Measurements from ENCODE around the gene MYO1F. TPM values are rescaled to one million over a fixed set of nuclear protein-coding genes. Genes with fewer than 3 reads are reported as not detected.

Gene MYO1F
- total RNA-seq, 2 experiments from 2014 or later: 306 to 332 TPM

DNA sequence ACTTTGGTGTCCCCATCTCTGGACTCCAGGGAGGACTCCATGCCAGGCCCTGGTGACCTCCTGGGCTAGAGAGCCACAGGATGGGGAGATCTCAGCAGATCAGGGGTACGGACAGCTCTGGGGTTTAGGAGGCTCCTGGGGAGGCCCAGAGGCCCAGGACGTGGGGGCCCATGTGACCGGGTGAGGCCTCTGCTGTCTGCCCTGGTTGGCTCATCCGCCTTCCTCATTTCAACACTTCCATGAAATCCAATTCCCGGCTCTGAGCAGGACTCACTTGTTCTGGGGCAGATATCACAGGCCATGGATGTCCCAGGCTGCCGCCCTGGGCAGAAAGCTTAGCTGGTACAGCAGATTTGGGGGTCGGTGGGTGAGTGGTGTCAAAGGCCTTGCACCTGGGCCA is 73.7 kb downstream of the MYO1F start:
- Mint-ChIP-seq H3K4me1 (peaks cover 16% of the 10 kb centered on the region), H3K27me3 (peaks cover 2% of the 10 kb centered on the region), H3K27ac (no peak overlapping the region), H3K36me3 (peaks cover 2% of the 10 kb centered on the region), H3K9me3 (no peaks in the 10 kb centered on the region), H3K4me3 (no peak overlapping the region)
- ATAC-seq (ENCODE audit: low read depth) (no peak), DNase-seq (no peak)
- POLR2A ChIA-PET: interaction anchor here (1.1 to 4.8 kb wide), 3 partner anchors 12 to 74 kb away, joined by 3 to 40 read pairs (median 4); partner anchors contain the start of genes MYO1F and ZNF414

GRCh38 chr19:8501981-8502380 is 75.3 kb downstream of the MYO1F start:
- Mint-ChIP-seq H3K27ac (no peak overlapping the region), H3K4me1 (peaks cover 16% of the 10 kb centered on the region), H3K36me3 (no peaks in the 10 kb centered on the region), H3K4me3 (no peak overlapping the region), H3K9me3 (no peaks in the 10 kb centered on the region), H3K27me3 (peaks cover 2% of the 10 kb centered on the region)
- POLR2A ChIA-PET: interaction anchor here (4.8 kb wide), 1 partner anchor 13 kb away, joined by 40 read pairs; the partner anchor contains the start of gene ZNF414
- ATAC-seq (ENCODE audit: low read depth) (no peak), DNase-seq (no peak)

- H3K4me1 Mint-ChIP-seq: peaks cover 16% of the 10 kb centered on the region
- H3K4me3 Mint-ChIP-seq: no peak overlapping the region
- peaks cover 2% of the 10 kb centered on the region for H3K27me3 Mint-ChIP-seq
- ATAC-seq (ENCODE audit: low read depth): no peak
- H3K9me3 Mint-ChIP-seq: no peaks in the 10 kb centered on the region
- DNase-seq: no peak
- no peak overlapping the region for H3K27ac Mint-ChIP-seq
- no peaks in the 10 kb centered on the region for H3K36me3 Mint-ChIP-seq
- POLR2A ChIA-PET: interaction anchor here (2.5 kb wide), 1 partner anchor 14 kb away, joined by 10 read pairs; no protein-coding TSS in a partner anchor
These were observed 75.7 kb downstream of the MYO1F start for GRCh38 chr19:8501516-8501915.

DNA sequence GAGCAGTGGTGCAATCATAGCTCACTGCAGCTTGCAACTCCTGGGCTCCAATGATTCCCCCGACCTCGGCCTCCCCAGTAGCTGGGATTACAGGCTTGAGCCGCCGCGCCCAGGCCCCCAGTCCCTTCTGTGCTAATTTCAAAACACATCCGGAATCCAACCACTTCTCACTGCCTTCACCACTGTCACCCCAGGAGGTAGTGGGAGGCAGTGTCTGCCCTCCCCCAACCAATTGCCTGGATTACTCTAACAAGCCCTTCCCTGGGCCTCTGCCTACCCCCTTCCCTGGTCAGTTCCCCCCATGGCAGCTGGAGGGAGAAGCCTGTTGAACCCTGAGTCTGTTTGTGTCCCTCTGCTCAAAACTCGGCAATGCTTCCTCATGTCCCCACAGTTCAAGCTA is 77.1 kb downstream of the MYO1F start:
- Mint-ChIP-seq H3K36me3 (no peaks in the 10 kb centered on the region), H3K4me3 (no peak overlapping the region), H3K27ac (peak overlapping the region; percentile 67), H3K4me1 (peaks cover 19% of the 10 kb centered on the region), H3K9me3 (no peaks in the 10 kb centered on the region), H3K27me3 (peaks cover 2% of the 10 kb centered on the region)
- POLR2A ChIA-PET: interaction anchor here (0.9 to 2.5 kb wide), 3 partner anchors 13 to 76 kb away, joined by 3 to 17 read pairs (median 10); partner anchors contain the start of gene ZNF414
- ATAC-seq (ENCODE audit: low read depth): peak; percentile 15
- DNase-seq: no peak

DNA sequence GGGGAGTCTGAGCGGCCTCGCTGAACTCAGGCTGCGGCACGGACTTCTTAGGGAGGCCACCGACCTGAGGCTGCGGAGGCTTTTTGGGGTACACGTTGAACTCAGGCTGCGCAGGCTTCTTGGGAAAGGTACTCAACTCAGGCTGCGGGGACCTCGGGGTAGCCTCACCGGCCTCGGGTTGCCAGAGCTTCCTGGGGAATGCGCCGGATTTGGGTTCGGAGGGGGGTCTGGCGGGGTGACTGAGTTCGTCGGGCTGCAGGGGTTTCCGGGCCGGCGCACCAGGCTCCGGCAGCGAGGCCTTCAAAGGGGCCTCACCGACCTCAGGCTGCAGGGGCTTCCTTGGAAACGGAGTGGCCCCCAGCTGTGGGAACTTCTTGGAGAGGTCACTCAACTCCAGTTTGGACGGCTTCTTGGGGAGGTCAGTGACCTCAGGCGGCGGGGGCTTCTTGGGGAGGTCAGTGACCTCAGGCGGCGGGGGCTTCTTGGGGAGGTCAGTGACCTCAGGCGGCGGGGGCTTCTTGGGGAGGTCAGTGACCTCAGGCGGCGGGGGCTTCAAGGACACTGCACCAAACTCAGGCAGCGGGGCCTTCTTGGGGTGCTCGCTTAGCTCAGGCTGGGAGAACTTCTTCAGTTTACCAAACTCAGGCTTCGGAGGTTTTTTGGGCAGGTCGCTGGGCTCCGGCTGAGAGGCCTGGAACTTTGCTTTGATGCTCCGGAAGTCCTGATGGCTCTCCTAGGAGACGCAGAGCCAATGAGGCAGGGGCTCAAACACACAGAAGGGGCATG is 78.0 kb downstream of the MYO1F start:
- DNase-seq (no peak), ATAC-seq (ENCODE audit: low read depth) (no peak)
- Mint-ChIP-seq H3K4me1 (peaks cover 22% of the 10 kb centered on the region), H3K9me3 (no peaks in the 10 kb centered on the region), H3K4me3 (no peak overlapping the region), H3K27me3 (peaks cover 2% of the 10 kb centered on the region), H3K27ac (no peak overlapping the region), H3K36me3 (no peaks in the 10 kb centered on the region)
- POLR2A ChIA-PET: interaction anchor here (1.4 to 2.5 kb wide), 3 partner anchors 12 to 14 kb away, joined by 6 to 17 read pairs (median 10); partner anchors contain the start of gene ZNF414

DNA sequence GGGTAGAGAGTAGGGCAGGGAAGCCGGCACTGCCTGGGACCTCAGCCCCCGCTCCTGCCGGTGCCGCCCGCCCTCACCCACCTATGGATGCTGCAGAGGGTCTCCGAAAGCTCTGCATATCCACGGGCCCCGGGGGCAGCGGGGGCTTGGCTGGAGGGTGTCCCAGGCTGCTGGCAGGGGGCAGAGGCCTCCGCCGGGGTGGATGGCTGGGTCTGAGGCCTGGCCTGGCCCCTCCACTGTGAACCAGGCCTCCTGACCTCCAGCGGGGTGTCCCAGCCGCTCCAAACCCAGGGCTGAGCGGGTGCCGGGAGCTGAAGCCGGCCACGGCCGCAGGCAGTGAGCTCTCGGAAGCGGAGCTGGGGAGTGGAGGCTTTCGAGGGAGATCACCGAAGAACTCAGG is 78.9 kb downstream of the MYO1F start:
- Mint-ChIP-seq H3K27me3 (peaks cover 2% of the 10 kb centered on the region), H3K4me3 (no peak overlapping the region), H3K4me1 (peaks cover 25% of the 10 kb centered on the region), H3K27ac (no peak overlapping the region), H3K36me3 (no peaks in the 10 kb centered on the region), H3K9me3 (no peaks in the 10 kb centered on the region)
- DNase-seq: no peak
- POLR2A ChIA-PET: interaction anchor here (1.4 kb wide), 1 partner anchor 15 kb away, joined by 6 read pairs; the partner anchor contains the start of gene ZNF414
- ATAC-seq (ENCODE audit: low read depth): no peak

- H3K4me3 Mint-ChIP-seq: peak overlapping the region; percentile 40
- no peaks in the 10 kb centered on the region for H3K9me3 Mint-ChIP-seq
- H3K36me3 Mint-ChIP-seq: peaks cover 4% of the 10 kb centered on the region
- DNase-seq (peak; percentile 58), ATAC-seq (ENCODE audit: low read depth) (peak; percentile 79)
- H3K27me3 Mint-ChIP-seq: no peaks in the 10 kb centered on the region
- peaks cover 18% of the 10 kb centered on the region for H3K4me1 Mint-ChIP-seq
- peak overlapping the region; percentile 83 for H3K27ac Mint-ChIP-seq
- POLR2A ChIA-PET: interaction anchor here (0.5 to 2.4 kb wide), 9 partner anchors 12 to 176 kb away, joined by 3 to 26 read pairs (median 5); partner anchors contain the start of genes HNRNPM, RAB11B and ZNF414
These were observed 83.1 kb downstream of the MYO1F start for GRCh38 chr19:8494158-8494557.

DNA sequence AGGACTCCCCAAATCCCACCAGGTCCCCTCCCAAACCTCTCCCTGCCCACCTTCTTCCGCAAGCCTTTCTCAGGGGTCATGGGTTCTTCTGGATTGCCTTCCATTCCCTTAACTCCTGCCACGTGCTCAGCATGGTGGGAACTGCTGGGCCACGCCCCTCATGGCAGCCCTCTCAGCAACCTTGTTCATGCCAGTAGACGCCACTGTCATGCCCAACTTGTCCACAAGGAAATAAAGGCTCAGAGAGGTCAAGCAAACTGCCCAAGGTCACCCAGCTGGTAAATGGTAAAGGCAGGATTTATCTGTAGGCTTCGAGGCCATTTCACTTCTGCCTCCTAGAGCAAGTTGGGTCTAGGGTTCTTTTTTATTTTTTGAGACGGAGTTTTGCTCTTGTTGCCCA is 85.7 kb downstream of the MYO1F start:
- no peaks in the 10 kb centered on the region for H3K27me3 Mint-ChIP-seq
- ATAC-seq (ENCODE audit: low read depth): no peak
- H3K27ac Mint-ChIP-seq: no peak overlapping the region

GRCh38 chr19:8490873-8491272 is 86.4 kb downstream of the MYO1F start:
- POLR2A ChIA-PET: no interaction called here
- DNase-seq (no peak), ATAC-seq (ENCODE audit: low read depth) (no peak)
- no peaks in the 10 kb centered on the region for H3K27me3 Mint-ChIP-seq
- no peak overlapping the region for H3K4me3 Mint-ChIP-seq
- H3K9me3 Mint-ChIP-seq: no peaks in the 10 kb centered on the region
- H3K27ac Mint-ChIP-seq: peak overlapping the region; percentile 51
- peaks cover 40% of the 10 kb centered on the region for H3K4me1 Mint-ChIP-seq
- H3K36me3 Mint-ChIP-seq: peaks cover 22% of the 10 kb centered on the region

More for the DNA sequence above, 85.7 kb downstream of the MYO1F start:
- no peak for DNase-seq
- peaks cover 38% of the 10 kb centered on the region for H3K4me1 Mint-ChIP-seq
- POLR2A ChIA-PET: interaction anchor here (0.6 kb wide), 1 partner anchor 26 kb away, joined by 3 read pairs; no protein-coding TSS in a partner anchor
- H3K9me3 Mint-ChIP-seq: no peaks in the 10 kb centered on the region
- peaks cover 20% of the 10 kb centered on the region for H3K36me3 Mint-ChIP-seq
- no peak overlapping the region for H3K4me3 Mint-ChIP-seq

DNA sequence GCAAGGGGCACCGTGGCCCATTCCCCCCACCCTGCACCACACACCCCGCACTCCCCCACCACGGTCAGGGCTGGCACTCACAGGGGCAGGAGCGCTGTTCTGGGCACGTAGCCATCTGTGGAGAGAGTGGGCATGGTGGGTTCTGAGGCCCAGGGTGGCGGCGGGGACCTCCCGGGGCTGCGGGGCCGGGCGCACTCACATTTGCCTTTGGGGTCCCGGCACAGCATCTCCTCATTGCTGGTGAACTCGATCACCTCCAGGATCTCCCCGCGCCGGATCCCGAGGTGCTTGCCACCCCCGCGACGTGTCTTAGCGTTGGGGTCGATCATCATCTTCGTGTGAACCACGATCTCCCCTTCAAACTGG is 86.9 kb downstream of the MYO1F start:
- Mint-ChIP-seq H3K4me1 (peaks cover 35% of the 10 kb centered on the region), H3K36me3 (peaks cover 23% of the 10 kb centered on the region), H3K27ac (peak overlapping the region; percentile 21), H3K9me3 (no peaks in the 10 kb centered on the region), H3K4me3 (no peak overlapping the region), H3K27me3 (no peaks in the 10 kb centered on the region)
- DNase-seq (no peak), ATAC-seq (ENCODE audit: low read depth) (no peak)
- POLR2A ChIA-PET: no interaction called here

DNA sequence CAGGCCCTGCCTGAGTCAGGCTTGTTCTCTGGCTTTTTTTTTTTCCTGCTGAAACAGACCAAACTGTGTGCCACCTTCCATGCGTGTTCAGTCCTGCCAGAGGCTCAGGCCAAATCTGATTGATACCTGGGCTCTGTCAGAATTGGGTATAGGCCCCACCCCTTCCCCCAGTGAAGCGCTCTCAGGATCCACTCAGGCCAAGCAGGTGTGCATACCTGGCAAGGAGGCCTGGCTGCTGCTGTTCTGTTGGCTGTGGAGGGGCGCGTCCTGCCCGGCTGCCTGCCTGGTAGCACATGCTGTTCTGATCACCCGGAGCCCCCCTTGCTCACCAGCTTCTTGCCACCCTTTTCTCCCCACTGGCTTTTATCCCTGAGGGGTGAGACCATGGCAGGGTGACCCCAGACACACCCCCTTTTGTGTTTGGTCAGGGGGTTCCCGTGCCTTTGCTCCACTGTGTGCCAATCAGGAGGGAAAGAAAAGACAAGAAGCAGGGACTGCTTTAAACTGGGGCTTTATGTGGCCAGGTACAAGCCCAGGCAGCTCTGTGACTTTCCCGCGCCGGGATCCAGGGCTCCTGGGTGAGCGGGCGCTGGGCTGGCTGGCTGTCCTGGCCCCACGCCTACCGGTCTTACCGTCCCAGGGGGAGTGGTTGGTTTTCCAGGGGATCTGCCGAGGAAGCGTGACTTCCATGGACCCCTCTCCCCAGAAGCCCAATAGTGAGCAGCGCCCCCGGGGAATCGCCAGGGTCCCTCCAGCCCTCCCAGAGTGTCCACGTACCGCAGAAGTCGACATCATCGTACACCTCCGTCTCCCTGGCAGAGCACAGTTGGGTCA is 87.5 kb downstream of the MYO1F start:
- H3K27ac Mint-ChIP-seq: peak overlapping the region; percentile 21
- H3K4me3 Mint-ChIP-seq: no peak overlapping the region
- ATAC-seq (ENCODE audit: low read depth) (no peak), DNase-seq (no peak)
- POLR2A ChIA-PET: no interaction called here
- no peaks in the 10 kb centered on the region for H3K9me3 Mint-ChIP-seq
- peaks cover 29% of the 10 kb centered on the region for H3K36me3 Mint-ChIP-seq
- H3K4me1 Mint-ChIP-seq: peaks cover 32% of the 10 kb centered on the region
- no peaks in the 10 kb centered on the region for H3K27me3 Mint-ChIP-seq

DNA sequence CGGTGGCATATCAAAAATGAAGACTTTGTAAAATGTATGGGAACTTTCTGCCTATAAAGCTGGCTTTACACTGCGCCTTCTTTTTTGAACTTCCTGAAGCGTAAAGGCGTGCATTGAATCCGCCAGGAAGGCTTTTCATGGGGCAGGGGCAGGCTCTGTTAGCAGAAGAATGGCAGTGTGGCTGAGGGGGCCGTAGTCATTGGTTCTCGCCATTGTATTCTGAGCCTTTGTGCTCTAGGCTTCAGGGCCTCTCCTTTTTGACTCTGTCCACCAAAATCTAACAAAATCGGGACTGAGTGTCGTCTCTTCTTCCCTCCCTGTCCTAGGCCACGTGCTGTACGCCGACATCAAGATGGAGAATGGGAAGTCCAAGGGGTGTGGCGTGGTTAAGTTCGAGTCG is 88.9 kb downstream of the MYO1F start:
- no peaks in the 10 kb centered on the region for H3K27me3 Mint-ChIP-seq
- H3K4me3 Mint-ChIP-seq: peak overlapping the region; percentile 68
- peaks cover 40% of the 10 kb centered on the region for H3K36me3 Mint-ChIP-seq
- DNase-seq (no peak), ATAC-seq (ENCODE audit: low read depth) (no peak)
- H3K27ac Mint-ChIP-seq: peak overlapping the region; percentile 86
- no peaks in the 10 kb centered on the region for H3K9me3 Mint-ChIP-seq
- POLR2A ChIA-PET: interaction anchor here (0.9 to 2.7 kb wide), 3 partner anchors 8 to 82 kb away, joined by 3 to 14 read pairs (median 7); no protein-coding TSS in a partner anchor
- peaks cover 26% of the 10 kb centered on the region for H3K4me1 Mint-ChIP-seq
